Liver (tissue), 9 donors: ENCODE results near the gene BCL7B. TPM values are rescaled to one million over a fixed set of nuclear protein-coding genes. Genes with fewer than 3 reads are reported as not detected.
"Not testable (repeated sequence)": the region's sequence is repeated elsewhere in the genome, so short reads cannot be mapped to it uniquely, and the experiment has no call there.

Source experiments
- DNase-seq: peaks from one replicate; pipeline ENCODE4 v3.0.0-alpha.2; 2017; ENCODE audit warnings: low spot score
- H3K27ac ChIP-seq, 2 donors: one replicate each; pipeline ENCODE4 v1.7.0; 2013; ENCODE audit warnings: inconsistent platforms in 2 of 2, low read length in 2 of 2, control low read depth in 1 of 2, low read depth in 1 of 2, mild to moderate bottlenecking in 1 of 2
- H3K27me3 ChIP-seq, 4 donors: one replicate each; pipeline versions ENCODE4 v1.6.1 to v1.7.0; 2013; ENCODE audit warnings: low read length in 3 of 4, inconsistent platforms in 1 of 4, mild to moderate bottlenecking in 1 of 4, moderate library complexity in 1 of 4; ENCODE audit not compliant: control insufficient read depth in 4 of 4, insufficient read depth in 4 of 4
- H3K36me3 ChIP-seq, 4 donors: one replicate each; pipeline versions ENCODE4 v1.6.1 to v1.7.0; 2013; ENCODE audit warnings: low read length in 3 of 4, mild to moderate bottlenecking in 3 of 4, low read depth in 1 of 4, moderate library complexity in 1 of 4; ENCODE audit not compliant: control insufficient read depth in 4 of 4, insufficient read depth in 3 of 4
- H3K4me1 ChIP-seq, 4 donors: one replicate each; pipeline versions ENCODE4 v1.6.1 to v1.7.0; 2013; ENCODE audit warnings: low read length in 3 of 4, mild to moderate bottlenecking in 3 of 4, moderate library complexity in 1 of 4; ENCODE audit not compliant: control insufficient read depth in 4 of 4, insufficient read depth in 4 of 4
- H3K4me3 ChIP-seq, 3 donors: one replicate each; pipeline versions ENCODE4 v1.6.1 to v1.7.0; 2013; ENCODE audit warnings: low read length in 3 of 3, control low read depth in 1 of 3, low read depth in 1 of 3, mild to moderate bottlenecking in 1 of 3
- H3K9ac ChIP-seq, 2 donors: one replicate each; pipeline ENCODE4 v1.7.0; 2013; ENCODE audit warnings: low read length in 2 of 2, mild to moderate bottlenecking in 2 of 2, moderate library complexity in 2 of 2, control low read depth in 1 of 2, low read depth in 1 of 2
- H3K9me3 ChIP-seq, 4 donors: one replicate each; pipeline versions ENCODE4 v1.6.1 to v1.7.0; 2013; ENCODE audit warnings: low read length in 3 of 4; ENCODE audit not compliant: control insufficient read depth in 4 of 4
- ATF3 ChIP-seq: IDR thresholded peaks from 2 replicates; pipeline ENCODE4 v1.6.1; 2016; ENCODE audit warnings: antibody characterized with exemption
- CTCF ChIP-seq: fragments of 150-350 bp; IDR thresholded peaks from 2 replicates; pipeline ENCODE4 v1.5.1; 2017; ENCODE audit warnings: improper control_type of control experiment, low read depth, low read length; ENCODE audit not compliant: missing input control
- FOXA2 ChIP-seq: IDR thresholded peaks from 2 replicates; pipeline ENCODE4 v1.6.1; 2016; ENCODE audit warnings: antibody characterized with exemption
- GABPA ChIP-seq, 2 donors: IDR thresholded peaks in 1 of 2; conservative IDR thresholded peaks in 1 of 2; 2 replicates each; pipeline ENCODE4 v1.6.1; 2016; ENCODE audit warnings: antibody characterized with exemption in 2 of 2, mild to moderate bottlenecking in 1 of 2, moderate library complexity in 1 of 2
- HNF4G ChIP-seq: IDR thresholded peaks from 2 replicates; pipeline ENCODE4 v1.6.1; 2016; ENCODE audit warnings: antibody characterized with exemption
- JUND ChIP-seq, 2 donors: IDR thresholded peaks; 2 replicates each; pipeline ENCODE4 v1.6.1; 2016; ENCODE audit warnings: antibody characterized with exemption in 2 of 2
- NR2F2 ChIP-seq: IDR thresholded peaks from 2 replicates; pipeline ENCODE4 v1.6.1; 2016; ENCODE audit warnings: antibody characterized with exemption
- RAD21 ChIP-seq, 2 donors: IDR thresholded peaks; 2 replicates each; pipeline ENCODE4 v1.6.1; 2016; ENCODE audit warnings: antibody characterized with exemption in 2 of 2, mild to moderate bottlenecking in 2 of 2
- REST ChIP-seq: IDR thresholded peaks from 2 replicates; pipeline ENCODE4 v1.6.1; 2016; ENCODE audit warnings: antibody characterized with exemption, mild to moderate bottlenecking
- RXRA ChIP-seq, 2 donors: IDR thresholded peaks; 2 replicates each; pipeline ENCODE4 v1.6.1; 2017 to 2018; ENCODE audit warnings: antibody characterized with exemption in 2 of 2, mild to moderate bottlenecking in 1 of 2
- SP1 ChIP-seq: IDR thresholded peaks from 2 replicates; pipeline ENCODE4 v1.6.1; 2018; ENCODE audit warnings: antibody characterized with exemption, mild to moderate bottlenecking
- TAF1 ChIP-seq: conservative IDR thresholded peaks from 2 replicates; pipeline ENCODE4 v1.6.1; 2016; ENCODE audit warnings: antibody characterized with exemption, mild to moderate bottlenecking
- WGBS: extraction: QIAGEN DNeasy Blood & Tissue Kit; methylation state at CpG from one replicate; pipeline ENCODE4 v1.1.7; 2013; 5-methylcytosine and 5-hydroxymethylcytosine counted together
- polyA plus RNA-seq, 2 donors: library from polyadenylated mRNA; stranded (reverse) in 1 of 2; unstranded in 1 of 2; fragments of 200-250 nt in 1 of 2; fragments of >200 nt in 1 of 2; fragmentation: Nextera tagmentation in 1 of 2; extraction: Ambion mirVana in 1 of 2; gene quantifications; one replicate each; pipeline versions ENCODE4 v1.2.1 to v1.2.3, GENCODE V29; 2013 to 2015
- total RNA-seq, 2 donors: library from RNA; depleted of rRNA; stranded (reverse); fragments of >200 nt; gene quantifications; one replicate each; pipeline ENCODE4 v1.2.3, GENCODE V29; 2014
- TF ChIP-seq, protein P1 (sequence below): IDR thresholded peaks from 2 replicates; pipeline ENCODE4 v1.6.1; 2016; ENCODE audit warnings: antibody characterized with exemption
- TF ChIP-seq, protein P2 (sequence below): IDR thresholded peaks from 2 replicates; pipeline ENCODE4 v1.6.1; 2016; ENCODE audit warnings: antibody characterized with exemption
- donor health status: healthy.
- donor health status: healthy.
- donor health status: healthy.
- donor health status: healthy.
- donor health status: healthy.

BCL7B gene
- total and polyA plus RNA-seq, 4 donors, result 13.2 to 27.5 (median 21.2) TPM

GRCh38 chr7:73537051-73537450 lies 20.4 kb downstream of the BCL7B start:
- Histone ChIP-seq H3K27ac (no peak overlapping the region), H3K9me3 (no peaks in the 10 kb centered on the region), H3K4me3 (no peak overlapping the region), H3K27me3 (no peaks in the 10 kb centered on the region), H3K36me3 (peaks cover 22 to 57% (median 39%) of the 10 kb centered on the region in 4 donors), H3K4me1 (no peaks in the 10 kb centered on the region), H3K9ac (no peak overlapping the region)
- TF ChIP-seq REST (no peak), NR2F2 (no peak), CTCF (no peak), SP1 (no peak), GABPA (IDR thresholded peaks at IDR 0.05 in 1 of 2, conservative IDR thresholded peaks at IDR 0.05 in 1 of 2) (no peak), FOXA2 (no peak), TAF1 (no peak), HNF4G (no peak), RXRA (IDR thresholded peaks at IDR 0.05) (no peak)
- TF ChIP-seq, protein P1, sequence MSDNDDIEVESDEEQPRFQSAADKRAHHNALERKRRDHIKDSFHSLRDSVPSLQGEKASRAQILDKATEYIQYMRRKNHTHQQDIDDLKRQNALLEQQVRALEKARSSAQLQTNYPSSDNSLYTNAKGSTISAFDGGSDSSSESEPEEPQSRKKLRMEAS, result no peak
- 95% methylated on average over 16 of the region's 16 CpGs for WGBS
- DNase-seq, result no peak

GRCh38 chr7:73536479-73536878 lies 21.0 kb downstream of the BCL7B start:
- DNase-seq, result no peak
- no peak overlapping the region for H3K27ac ChIP-seq
- H3K27me3 ChIP-seq, result no peaks in the 10 kb centered on the region
- TF ChIP-seq SP1 (no peak), ATF3 (no peak), RAD21 (IDR thresholded peaks at IDR 0.05) (no peak), JUND (IDR thresholded peaks at IDR 0.05) (no peak), HNF4G (no peak), FOXA2 (no peak), NR2F2 (no peak), REST (no peak)
- TF ChIP-seq, protein P2, sequence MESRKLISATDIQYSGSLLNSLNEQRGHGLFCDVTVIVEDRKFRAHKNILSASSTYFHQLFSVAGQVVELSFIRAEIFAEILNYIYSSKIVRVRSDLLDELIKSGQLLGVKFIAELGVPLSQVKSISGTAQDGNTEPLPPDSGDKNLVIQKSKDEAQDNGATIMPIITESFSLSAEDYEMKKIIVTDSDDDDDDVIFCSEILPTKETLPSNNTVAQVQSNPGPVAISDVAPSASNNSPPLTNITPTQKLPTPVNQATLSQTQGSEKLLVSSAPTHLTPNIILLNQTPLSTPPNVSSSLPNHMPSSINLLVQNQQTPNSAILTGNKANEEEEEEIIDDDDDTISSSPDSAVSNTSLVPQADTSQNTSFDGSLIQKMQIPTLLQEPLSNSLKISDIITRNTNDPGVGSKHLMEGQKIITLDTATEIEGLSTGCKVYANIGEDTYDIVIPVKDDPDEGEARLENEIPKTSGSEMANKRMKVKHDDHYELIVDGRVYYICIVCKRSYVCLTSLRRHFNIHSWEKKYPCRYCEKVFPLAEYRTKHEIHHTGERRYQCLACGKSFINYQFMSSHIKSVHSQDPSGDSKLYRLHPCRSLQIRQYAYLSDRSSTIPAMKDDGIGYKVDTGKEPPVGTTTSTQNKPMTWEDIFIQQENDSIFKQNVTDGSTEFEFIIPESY, result no peak
- no peaks in the 10 kb centered on the region for H3K4me1 ChIP-seq
- H3K9me3 ChIP-seq, result no peaks in the 10 kb centered on the region
- peaks cover 22 to 52% (median 35%) of the 10 kb centered on the region in 4 donors for H3K36me3 ChIP-seq
- no peak overlapping the region for H3K9ac ChIP-seq
- H3K4me3 ChIP-seq, result no peak overlapping the region
- 91% methylated on average over 5 of the region's 5 CpGs for WGBS

DNA sequence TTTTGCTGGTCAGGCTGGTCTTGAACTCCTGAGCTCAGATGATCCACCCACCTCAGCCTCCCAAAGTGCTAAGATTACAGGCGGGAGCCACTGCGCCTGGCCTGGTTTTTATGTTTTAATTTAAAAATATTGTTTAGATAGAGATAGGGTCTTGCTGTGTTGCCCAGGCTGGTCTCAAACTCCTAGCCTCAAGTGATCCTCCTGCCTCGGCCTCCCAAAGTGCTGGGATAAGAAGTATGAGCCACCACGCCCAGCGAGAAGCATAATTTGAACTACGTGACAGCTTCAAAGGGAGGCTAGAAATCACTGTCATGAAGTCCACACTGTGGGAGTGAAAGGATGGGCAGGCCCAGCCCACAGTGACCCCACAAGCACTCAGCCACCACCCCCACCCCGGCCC lies 21.6 kb downstream of the BCL7B start:
- peaks cover 22 to 48% (median 34%) of the 10 kb centered on the region in 4 donors for H3K36me3 ChIP-seq
- H3K4me1 ChIP-seq, H3K27ac ChIP-seq, H3K9ac ChIP-seq, DNase-seq, H3K9me3 ChIP-seq, H3K4me3 ChIP-seq, H3K27me3 ChIP-seq: not testable (repeated sequence)
- 98% methylated on average over 7 of the region's 7 CpGs for WGBS
